ENCODE data around the gene LRP6. TPM values are rescaled to one million over a fixed set of nuclear protein-coding genes. Genes with fewer than 3 reads are reported as not detected.

LRP6 gene
- total RNA-seq, 1 experiment from 2014 or later, result 45.5 TPM

GRCh38 chr12:12297201-12297830 is 30.5 kb upstream of the LRP6 start:
- no peak for DNase-seq
- TF ChIP-seq EZH2 (IDR thresholded peaks at IDR 0.05; ENCODE audit: low read depth), result no peak
- TF ChIP-seq, protein P1, sequence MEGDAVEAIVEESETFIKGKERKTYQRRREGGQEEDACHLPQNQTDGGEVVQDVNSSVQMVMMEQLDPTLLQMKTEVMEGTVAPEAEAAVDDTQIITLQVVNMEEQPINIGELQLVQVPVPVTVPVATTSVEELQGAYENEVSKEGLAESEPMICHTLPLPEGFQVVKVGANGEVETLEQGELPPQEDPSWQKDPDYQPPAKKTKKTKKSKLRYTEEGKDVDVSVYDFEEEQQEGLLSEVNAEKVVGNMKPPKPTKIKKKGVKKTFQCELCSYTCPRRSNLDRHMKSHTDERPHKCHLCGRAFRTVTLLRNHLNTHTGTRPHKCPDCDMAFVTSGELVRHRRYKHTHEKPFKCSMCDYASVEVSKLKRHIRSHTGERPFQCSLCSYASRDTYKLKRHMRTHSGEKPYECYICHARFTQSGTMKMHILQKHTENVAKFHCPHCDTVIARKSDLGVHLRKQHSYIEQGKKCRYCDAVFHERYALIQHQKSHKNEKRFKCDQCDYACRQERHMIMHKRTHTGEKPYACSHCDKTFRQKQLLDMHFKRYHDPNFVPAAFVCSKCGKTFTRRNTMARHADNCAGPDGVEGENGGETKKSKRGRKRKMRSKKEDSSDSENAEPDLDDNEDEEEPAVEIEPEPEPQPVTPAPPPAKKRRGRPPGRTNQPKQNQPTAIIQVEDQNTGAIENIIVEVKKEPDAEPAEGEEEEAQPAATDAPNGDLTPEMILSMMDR (conservative IDR thresholded peaks at IDR 0.05), result no peak
- H4K20me1 ChIP-seq (ENCODE audit: insufficient read depth), result no peaks in the 10 kb centered on the region
- ChIA-PET CTCF (interaction anchor here (0.7 kb wide), 1 partner anchor 240 kb away, joined by 4 read pairs; no protein-coding TSS in a partner anchor), POLR2A (ENCODE audit: unreplicated experiment) (no interaction called here)
- no TSS peak for BruUV-seq (replicated peaks)
- no peaks in the 10 kb centered on the region for H3K9me2 ChIP-seq (ENCODE audit: insufficient read depth)
- no peaks in the 10 kb centered on the region for H3K9me3 ChIP-seq (ENCODE audit: insufficient read depth, low read depth)
- no peak overlapping the region for H3K4me2 ChIP-seq
- intact Hi-C loops (cut with micrococcal nuclease; ENCODE audit: unreplicated experiment), result no loop called here
- H3K79me2 ChIP-seq (ENCODE audit: low read depth), result no peaks in the 10 kb centered on the region
- H3K27ac ChIP-seq, result no peak overlapping the region
- no peaks in the 10 kb centered on the region for H3K36me3 ChIP-seq (ENCODE audit: low read depth)
- no peaks in the 10 kb centered on the region for H3F3A ChIP-seq (ENCODE audit: insufficient read depth, low read depth)
- no peak overlapping the region for H3K4me3 ChIP-seq
- H3K27me3 ChIP-seq (ENCODE audit: insufficient read depth, low read depth), result no peaks in the 10 kb centered on the region
- no peaks in the 10 kb centered on the region for H3K4me1 ChIP-seq (replicated peaks; ENCODE audit: insufficient read depth)
- no peak overlapping the region for H2AFZ ChIP-seq

DNA sequence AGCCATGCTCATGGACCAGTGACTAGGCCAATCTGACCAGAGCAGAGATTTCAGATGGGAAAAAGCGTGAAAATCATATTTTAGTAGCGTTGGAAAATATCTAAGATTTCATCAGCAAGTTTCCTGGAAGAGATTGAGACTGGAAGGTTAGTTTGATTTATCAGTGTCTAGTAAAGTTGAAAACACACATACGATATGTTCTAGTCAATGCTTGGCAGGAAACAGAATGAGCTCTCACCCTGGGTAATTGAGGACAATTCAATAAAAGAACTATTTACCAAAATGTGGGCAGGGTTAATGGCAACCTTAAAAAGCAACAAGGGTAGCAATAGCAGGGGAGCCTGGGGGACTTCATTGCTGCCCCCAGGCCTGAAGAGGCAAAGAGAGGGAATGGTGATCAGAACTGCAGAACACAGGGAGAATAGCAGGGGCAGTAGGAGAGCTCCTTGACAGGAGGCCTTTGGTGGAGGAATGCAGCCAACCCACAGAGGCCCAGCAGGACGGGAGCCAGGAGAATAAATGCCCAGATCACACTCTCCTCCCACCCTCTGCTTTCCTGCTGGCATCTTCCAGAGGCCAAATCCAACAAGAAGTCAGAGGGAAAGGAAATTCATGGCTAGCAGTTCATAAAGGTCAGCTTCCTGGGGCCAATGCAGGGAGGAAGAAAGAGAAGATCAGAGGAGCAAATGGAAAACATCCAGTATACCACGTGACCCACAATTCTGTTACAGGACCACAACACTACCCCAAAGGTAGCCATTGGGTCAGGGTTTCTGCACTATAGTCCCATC is 27.6 kb upstream of the LRP6 start:
- BruUV-seq (replicated peaks), result no TSS peak
- intact Hi-C loops (cut with micrococcal nuclease; ENCODE audit: unreplicated experiment), result no loop called here
- no peak overlapping the region for H2AFZ ChIP-seq
- no peak overlapping the region for H3K4me3 ChIP-seq
- ChIA-PET POLR2A (ENCODE audit: unreplicated experiment) (no interaction called here), CTCF (no interaction called here)
- no peaks in the 10 kb centered on the region for H3K27me3 ChIP-seq (ENCODE audit: insufficient read depth, low read depth)
- 0 out of 2 replicates have a peak, but pooled peaks cover 4% of the 10 kb centered on the region for H3F3A ChIP-seq (ENCODE audit: insufficient read depth, low read depth)
- H3K4me1 ChIP-seq (replicated peaks; ENCODE audit: insufficient read depth), result no peaks in the 10 kb centered on the region
- no peak overlapping the region for H3K27ac ChIP-seq
- no peak for DNase-seq
- H3K4me2 ChIP-seq, result no peak overlapping the region
- no peaks in the 10 kb centered on the region for H3K36me3 ChIP-seq (ENCODE audit: low read depth)
- no peaks in the 10 kb centered on the region for H3K9me2 ChIP-seq (ENCODE audit: insufficient read depth)
- H3K9me3 ChIP-seq (ENCODE audit: insufficient read depth, low read depth), result no peaks in the 10 kb centered on the region
- no peaks in the 10 kb centered on the region for H3K79me2 ChIP-seq (ENCODE audit: low read depth)
- H4K20me1 ChIP-seq (ENCODE audit: insufficient read depth), result no peaks in the 10 kb centered on the region
- no peak for TF ChIP-seq EZH2 (IDR thresholded peaks at IDR 0.05; ENCODE audit: low read depth)
- TF ChIP-seq, protein P1 (conservative IDR thresholded peaks at IDR 0.05), result no peak

- H3K36me3 ChIP-seq (ENCODE audit: low read depth), result no peaks in the 10 kb centered on the region
- DNase-seq, result no peak
- intact Hi-C loops (cut with micrococcal nuclease; ENCODE audit: unreplicated experiment), result no loop called here
- H3K4me1 ChIP-seq (replicated peaks; ENCODE audit: insufficient read depth), result no peaks in the 10 kb centered on the region
- no peaks in the 10 kb centered on the region for H3K79me2 ChIP-seq (ENCODE audit: low read depth)
- no peak overlapping the region for H2AFZ ChIP-seq
- POLR2A ChIA-PET (ENCODE audit: unreplicated experiment), result no interaction called here
- no peaks in the 10 kb centered on the region for H4K20me1 ChIP-seq (ENCODE audit: insufficient read depth)
- H3K27ac ChIP-seq, result no peak overlapping the region
- no TSS peak for BruUV-seq (replicated peaks)
- no peak overlapping the region for H3K4me3 ChIP-seq
- 0 out of 2 replicates have a peak, but pooled peaks cover 4% of the 10 kb centered on the region for H3F3A ChIP-seq (ENCODE audit: insufficient read depth, low read depth)
- TF ChIP-seq, protein P1 (conservative IDR thresholded peaks at IDR 0.05), result no peak
- TF ChIP-seq EZH2 (IDR thresholded peaks at IDR 0.05; ENCODE audit: low read depth), result no peak
- H3K9me2 ChIP-seq (ENCODE audit: insufficient read depth), result no peaks in the 10 kb centered on the region
- CTCF ChIA-PET, result no interaction called here
- no peaks in the 10 kb centered on the region for H3K27me3 ChIP-seq (ENCODE audit: insufficient read depth, low read depth)
- H3K9me3 ChIP-seq (ENCODE audit: insufficient read depth, low read depth), result no peaks in the 10 kb centered on the region
- H3K4me2 ChIP-seq, result no peak overlapping the region
Measured at GRCh38 chr12:12290206-12290605, 23.4 kb upstream of the LRP6 start.

All from PC-9 (cell line).